SK-N-SH treated with all-trans-retinoic acid at 6 μM for 48 hours (cell line): ENCODE data around the gene UGT1A3.
"Not testable (repeated sequence)": the region's sequence is repeated elsewhere in the genome, so short reads cannot be mapped to it uniquely, and the experiment has no call there.

ENCODE experiments used
- ATAC-seq: fragments of 200-7000 bp; cut with Tn5 transposase; 3 replicates; pipeline ENCODE4 v1.9.1; 2020; ENCODE audit warnings: mild to moderate bottlenecking, moderate library complexity
- ARNTL ChIP-seq: fragments of 450-650 bp; formaldehyde crosslinking; IDR thresholded peaks from 2 replicates; pipeline ENCODE4 v1.5.0; 2020; ENCODE audit warnings: low read depth, mild to moderate bottlenecking, moderate library complexity, borderline replicate concordance
- BACH2 ChIP-seq: fragments of 250-450 bp; sonication (Bioruptor Pico); IDR thresholded peaks from 2 replicates; pipeline ENCODE4 v1.9.0; 2021; ENCODE audit warnings: mild to moderate bottlenecking, borderline replicate concordance
- CSDC2 ChIP-seq: fragments of 250-450 bp; sonication (Bioruptor Pico); IDR thresholded peaks from 2 replicates; pipeline ENCODE4 v1.5.0; 2020; ENCODE audit warnings: mild to moderate bottlenecking, moderate library complexity
- ESRRG ChIP-seq: fragments of 250-450 bp; sonication (Bioruptor Pico); IDR thresholded peaks from 2 replicates; pipeline ENCODE4 v1.6.1; 2021; ENCODE audit warnings: mild to moderate bottlenecking
- GLIS3 ChIP-seq: fragments of 250-450 bp; sonication (Bioruptor Pico); IDR thresholded peaks from 2 replicates; pipeline ENCODE4 v1.5.0; 2020; ENCODE audit warnings: mild to moderate bottlenecking, moderate library complexity
- OSR1 ChIP-seq: fragments of 250-450 bp; sonication (Bioruptor Pico); IDR thresholded peaks from 2 replicates; pipeline ENCODE4 v1.8.0; 2022; ENCODE audit warnings: moderate library complexity, mild to moderate bottlenecking, inconsistent platforms
- PPARA ChIP-seq: fragments of 250-450 bp; sonication (Bioruptor Pico); IDR thresholded peaks from 2 replicates; pipeline ENCODE4 v1.5.0; 2020; ENCODE audit warnings: mild to moderate bottlenecking, borderline replicate concordance
- TCF4 ChIP-seq: fragments of 250-450 bp; sonication (Bioruptor Pico); IDR thresholded peaks from 2 replicates; pipeline ENCODE4 v1.8.0; 2021; ENCODE audit warnings: mild to moderate bottlenecking, moderate library complexity, borderline replicate concordance
- ZC3H10 ChIP-seq: fragments of 250-450 bp; sonication (Bioruptor Pico); IDR thresholded peaks from 2 replicates; pipeline ENCODE4 v1.5.1; 2021; ENCODE audit warnings: mild to moderate bottlenecking, moderate library complexity
- ZFP3 ChIP-seq: fragments of 250-450 bp; sonication (Bioruptor Pico); IDR thresholded peaks from 2 replicates; pipeline ENCODE4 v1.5.0; 2020; ENCODE audit warnings: mild to moderate bottlenecking, moderate library complexity
- ZFP30 ChIP-seq: fragments of 450-650 bp; formaldehyde crosslinking; IDR thresholded peaks from 2 replicates; pipeline ENCODE4 v1.5.0; 2022; ENCODE audit warnings: mild to moderate bottlenecking, moderate library complexity
- ZNF8 ChIP-seq: fragments of 450-650 bp; formaldehyde crosslinking; IDR thresholded peaks from 2 replicates; pipeline ENCODE4 v1.5.0; 2020; ENCODE audit warnings: mild to moderate bottlenecking, moderate library complexity
- TF ChIP-seq, protein P1 (sequence below): fragments of 250-450 bp; sonication (Bioruptor Pico); IDR thresholded peaks from 2 replicates; pipeline ENCODE4 v1.8.0; 2020; ENCODE audit warnings: mild to moderate bottlenecking, moderate library complexity, borderline replicate concordance
- TF ChIP-seq, protein P2 (sequence below): fragments of 250-450 bp; sonication (Bioruptor Pico); IDR thresholded peaks from 2 replicates; pipeline ENCODE4 v1.5.1; 2021; ENCODE audit warnings: mild to moderate bottlenecking, moderate library complexity
- TF ChIP-seq, protein P3 (sequence below): fragments of 250-450 bp; sonication (Bioruptor Pico); IDR thresholded peaks from 2 replicates; pipeline ENCODE4 v1.8.0; 2021; ENCODE audit warnings: low read depth, mild to moderate bottlenecking, moderate library complexity, borderline replicate concordance
- TF ChIP-seq, protein P4 (sequence below): fragments of 250-450 bp; sonication (Bioruptor Pico); IDR thresholded peaks from 2 replicates; pipeline ENCODE4 v1.5.1; 2020; ENCODE audit warnings: low read depth, mild to moderate bottlenecking, moderate library complexity

The UGT1A3 gene

DNA sequence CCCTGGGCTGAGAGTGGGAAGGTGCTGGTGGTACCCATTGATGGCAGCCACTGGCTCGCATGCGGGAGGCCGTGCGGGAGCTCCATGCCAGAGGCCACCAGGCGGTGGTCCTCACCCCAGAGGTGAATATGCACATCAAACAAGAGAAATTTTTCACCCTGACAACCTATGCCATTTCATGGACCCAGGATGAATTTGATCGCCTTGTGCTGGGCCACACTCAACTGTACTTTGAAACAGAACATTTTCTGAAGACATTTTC, 18.4 kb downstream of the UGT1A3 start:
- TF ChIP-seq TCF4 (CRISPR knock-in tag) (no peak), OSR1 (CRISPR knock-in tag) (no peak)
- TF ChIP-seq, protein P1, sequence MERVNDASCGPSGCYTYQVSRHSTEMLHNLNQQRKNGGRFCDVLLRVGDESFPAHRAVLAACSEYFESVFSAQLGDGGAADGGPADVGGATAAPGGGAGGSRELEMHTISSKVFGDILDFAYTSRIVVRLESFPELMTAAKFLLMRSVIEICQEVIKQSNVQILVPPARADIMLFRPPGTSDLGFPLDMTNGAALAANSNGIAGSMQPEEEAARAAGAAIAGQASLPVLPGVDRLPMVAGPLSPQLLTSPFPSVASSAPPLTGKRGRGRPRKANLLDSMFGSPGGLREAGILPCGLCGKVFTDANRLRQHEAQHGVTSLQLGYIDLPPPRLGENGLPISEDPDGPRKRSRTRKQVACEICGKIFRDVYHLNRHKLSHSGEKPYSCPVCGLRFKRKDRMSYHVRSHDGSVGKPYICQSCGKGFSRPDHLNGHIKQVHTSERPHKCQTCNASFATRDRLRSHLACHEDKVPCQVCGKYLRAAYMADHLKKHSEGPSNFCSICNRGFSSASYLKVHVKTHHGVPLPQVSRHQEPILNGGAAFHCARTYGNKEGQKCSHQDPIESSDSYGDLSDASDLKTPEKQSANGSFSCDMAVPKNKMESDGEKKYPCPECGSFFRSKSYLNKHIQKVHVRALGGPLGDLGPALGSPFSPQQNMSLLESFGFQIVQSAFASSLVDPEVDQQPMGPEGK (CRISPR knock-in tag): no peak
- no peak for ATAC-seq

DNA sequence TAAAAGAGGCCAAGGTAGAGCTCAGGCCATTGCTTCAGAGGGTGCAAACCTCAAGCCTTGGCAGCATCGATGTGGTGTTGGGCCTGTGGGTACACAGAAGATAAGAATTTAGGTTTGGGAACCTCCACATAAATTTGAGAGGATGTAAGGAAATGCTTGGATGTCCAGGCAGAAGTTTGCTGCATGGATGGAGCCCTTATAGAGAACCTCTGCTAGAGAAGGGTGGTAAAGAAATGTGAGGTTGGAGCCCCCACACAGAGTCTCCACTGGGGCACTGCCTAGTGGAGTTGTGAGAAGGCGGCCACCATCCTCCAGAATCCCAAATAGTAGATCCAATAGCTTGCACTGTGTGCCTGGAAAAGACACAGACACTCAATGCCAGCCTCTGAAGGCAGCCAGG, 21.8 kb downstream of the UGT1A3 start:
- ATAC-seq: not testable (repeated sequence)

DNA sequence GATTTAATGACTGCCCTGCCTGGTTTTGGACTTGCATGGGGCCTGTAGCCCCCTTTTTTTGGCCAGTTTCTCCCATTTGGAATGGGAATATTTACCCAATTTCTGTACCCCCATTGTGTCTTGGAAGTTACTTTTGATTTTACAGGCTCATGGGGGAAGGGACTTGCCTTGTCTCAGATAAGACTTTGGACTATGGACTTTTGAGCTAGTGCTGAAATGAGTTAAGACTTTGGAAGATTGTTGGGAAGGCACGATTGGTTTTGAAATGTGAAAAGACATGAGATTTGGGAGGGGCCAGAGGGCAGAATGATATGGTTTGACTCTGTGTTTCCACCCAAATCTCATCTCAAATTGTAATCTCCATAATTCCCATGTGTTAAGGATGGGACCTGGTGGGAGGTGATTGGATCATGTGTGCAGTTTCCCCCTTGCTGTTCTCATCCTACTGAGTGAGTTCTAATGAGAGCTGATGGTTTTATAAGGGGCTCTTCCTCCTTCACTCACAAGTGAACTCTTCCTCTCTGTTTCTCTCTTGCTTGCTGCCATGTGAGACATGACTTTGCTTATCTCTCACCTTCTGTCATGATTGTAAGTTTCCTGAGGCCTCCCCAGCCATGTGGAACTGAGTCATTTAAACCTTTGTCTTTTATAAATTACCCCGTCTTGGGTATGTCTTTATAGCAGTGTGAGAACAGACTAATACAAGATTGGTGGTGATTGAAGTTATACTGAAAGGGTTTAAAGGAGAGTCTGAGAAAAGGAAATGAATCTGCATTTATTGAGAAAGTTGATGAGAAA, 22.6 kb downstream of the UGT1A3 start:
- ATAC-seq: not testable (repeated sequence)

DNA sequence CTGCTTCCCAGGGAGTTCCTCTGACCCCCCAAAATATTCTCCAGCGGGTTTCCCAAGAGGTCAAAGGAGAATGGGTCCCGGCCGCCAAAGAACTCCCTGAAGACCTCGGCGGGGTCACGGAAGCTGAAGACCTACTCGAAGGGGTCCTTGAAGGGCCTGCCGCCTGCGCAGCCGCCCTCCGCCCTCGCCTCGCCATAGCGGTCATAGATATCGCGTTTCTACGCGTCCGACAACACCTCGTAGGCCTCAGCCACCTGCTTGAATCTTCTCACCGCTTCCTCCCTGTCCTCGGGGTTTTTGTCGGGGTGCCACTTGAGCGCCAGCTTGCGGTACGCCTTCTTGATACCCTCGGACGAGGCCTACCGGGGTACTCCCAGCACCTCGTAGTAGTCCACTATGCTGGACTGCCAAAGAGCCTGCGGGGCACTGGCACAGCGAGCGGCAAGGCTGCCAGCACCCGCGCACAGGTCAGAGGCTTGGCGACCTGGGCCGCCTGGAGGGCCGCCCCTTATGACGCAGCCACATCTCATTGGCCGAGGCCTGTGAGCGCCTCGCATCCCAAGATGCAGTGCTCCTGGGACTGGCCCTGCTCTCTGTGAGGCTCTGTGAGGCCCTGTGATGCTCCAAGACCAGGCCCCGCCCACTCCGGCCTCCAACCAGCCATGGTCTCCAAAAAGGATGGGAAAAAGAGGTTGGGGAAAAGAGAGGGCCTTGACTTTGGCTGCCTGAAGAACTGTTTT, 26.2 kb downstream of the UGT1A3 start:
- ATAC-seq: no peak
- TF ChIP-seq ARNTL (CRISPR knock-in tag): no peak
- no peak for TF ChIP-seq OSR1 (CRISPR knock-in tag)
- TF ChIP-seq ZC3H10 (CRISPR knock-in tag): no peak
- TF ChIP-seq GLIS3 (CRISPR knock-in tag): no peak
- no peak for TF ChIP-seq ZNF8 (CRISPR knock-in tag)
- TF ChIP-seq ZFP30: no peak
- TF ChIP-seq BACH2 (CRISPR knock-in tag): no peak
- TF ChIP-seq, protein P2, sequence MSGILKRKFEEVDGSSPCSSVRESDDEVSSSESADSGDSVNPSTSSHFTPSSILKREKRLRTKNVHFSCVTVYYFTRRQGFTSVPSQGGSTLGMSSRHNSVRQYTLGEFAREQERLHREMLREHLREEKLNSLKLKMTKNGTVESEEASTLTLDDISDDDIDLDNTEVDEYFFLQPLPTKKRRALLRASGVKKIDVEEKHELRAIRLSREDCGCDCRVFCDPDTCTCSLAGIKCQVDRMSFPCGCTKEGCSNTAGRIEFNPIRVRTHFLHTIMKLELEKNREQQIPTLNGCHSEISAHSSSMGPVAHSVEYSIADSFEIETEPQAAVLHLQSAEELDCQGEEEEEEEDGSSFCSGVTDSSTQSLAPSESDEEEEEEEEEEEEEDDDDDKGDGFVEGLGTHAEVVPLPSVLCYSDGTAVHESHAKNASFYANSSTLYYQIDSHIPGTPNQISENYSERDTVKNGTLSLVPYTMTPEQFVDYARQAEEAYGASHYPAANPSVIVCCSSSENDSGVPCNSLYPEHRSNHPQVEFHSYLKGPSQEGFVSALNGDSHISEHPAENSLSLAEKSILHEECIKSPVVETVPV (CRISPR knock-in tag): no peak
- TF ChIP-seq ESRRG (CRISPR knock-in tag): no peak
- no peak for TF ChIP-seq CSDC2
- no peak for TF ChIP-seq ZFP3 (CRISPR knock-in tag)
- TF ChIP-seq TCF4 (CRISPR knock-in tag): no peak

DNA sequence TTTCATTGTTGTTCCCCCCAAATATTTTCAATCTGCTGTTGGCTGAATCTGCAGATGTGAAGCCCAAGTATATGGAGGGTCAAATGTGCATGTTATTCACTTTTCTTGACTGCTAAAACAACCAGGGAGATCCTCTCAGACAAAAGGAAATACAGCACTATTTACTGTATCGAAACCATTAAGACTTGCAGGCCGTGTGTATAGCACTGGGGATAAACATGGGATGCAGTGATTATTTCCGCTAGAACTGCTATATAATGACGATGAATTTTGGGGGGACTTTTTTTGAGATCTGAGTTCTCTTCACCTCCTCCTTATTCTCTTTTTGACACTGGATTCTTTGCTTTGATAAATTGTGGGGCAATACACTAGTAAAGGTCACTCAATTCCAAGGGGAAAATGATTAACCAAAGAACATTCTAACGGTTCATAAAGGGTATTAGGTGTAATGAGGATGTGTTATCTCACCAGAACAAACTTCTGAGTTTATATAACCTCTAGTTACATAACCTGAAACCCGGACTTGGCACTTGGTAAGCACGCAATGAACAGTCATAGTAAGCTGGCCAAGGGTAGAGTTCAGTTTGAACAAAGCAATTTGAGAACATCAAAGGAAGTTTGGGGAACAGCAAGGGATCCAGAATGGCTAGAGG, 27.7 kb downstream of the UGT1A3 start:
- no peak for ATAC-seq
- TF ChIP-seq, protein P3, sequence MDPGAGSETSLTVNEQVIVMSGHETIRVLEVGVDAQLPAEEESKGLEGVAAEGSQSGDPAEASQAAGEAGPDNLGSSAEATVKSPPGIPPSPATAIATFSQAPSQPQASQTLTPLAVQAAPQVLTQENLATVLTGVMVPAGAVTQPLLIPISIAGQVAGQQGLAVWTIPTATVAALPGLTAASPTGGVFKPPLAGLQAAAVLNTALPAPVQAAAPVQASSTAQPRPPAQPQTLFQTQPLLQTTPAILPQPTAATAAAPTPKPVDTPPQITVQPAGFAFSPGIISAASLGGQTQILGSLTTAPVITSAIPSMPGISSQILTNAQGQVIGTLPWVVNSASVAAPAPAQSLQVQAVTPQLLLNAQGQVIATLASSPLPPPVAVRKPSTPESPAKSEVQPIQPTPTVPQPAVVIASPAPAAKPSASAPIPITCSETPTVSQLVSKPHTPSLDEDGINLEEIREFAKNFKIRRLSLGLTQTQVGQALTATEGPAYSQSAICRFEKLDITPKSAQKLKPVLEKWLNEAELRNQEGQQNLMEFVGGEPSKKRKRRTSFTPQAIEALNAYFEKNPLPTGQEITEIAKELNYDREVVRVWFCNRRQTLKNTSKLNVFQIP (CRISPR knock-in tag): no peak
- TF ChIP-seq PPARA (CRISPR knock-in tag) (no peak), TCF4 (CRISPR knock-in tag) (no peak), OSR1 (CRISPR knock-in tag) (no peak)
- TF ChIP-seq, protein P4, sequence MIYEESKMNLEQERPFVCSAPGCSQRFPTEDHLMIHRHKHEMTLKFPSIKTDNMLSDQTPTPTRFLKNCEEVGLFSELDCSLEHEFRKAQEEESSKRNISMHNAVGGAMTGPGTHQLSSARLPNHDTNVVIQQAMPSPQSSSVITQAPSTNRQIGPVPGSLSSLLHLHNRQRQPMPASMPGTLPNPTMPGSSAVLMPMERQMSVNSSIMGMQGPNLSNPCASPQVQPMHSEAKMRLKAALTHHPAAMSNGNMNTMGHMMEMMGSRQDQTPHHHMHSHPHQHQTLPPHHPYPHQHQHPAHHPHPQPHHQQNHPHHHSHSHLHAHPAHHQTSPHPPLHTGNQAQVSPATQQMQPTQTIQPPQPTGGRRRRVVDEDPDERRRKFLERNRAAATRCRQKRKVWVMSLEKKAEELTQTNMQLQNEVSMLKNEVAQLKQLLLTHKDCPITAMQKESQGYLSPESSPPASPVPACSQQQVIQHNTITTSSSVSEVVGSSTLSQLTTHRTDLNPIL (CRISPR knock-in tag): no peak
- TF ChIP-seq, all 23 proteins: peak for 0

DNA sequence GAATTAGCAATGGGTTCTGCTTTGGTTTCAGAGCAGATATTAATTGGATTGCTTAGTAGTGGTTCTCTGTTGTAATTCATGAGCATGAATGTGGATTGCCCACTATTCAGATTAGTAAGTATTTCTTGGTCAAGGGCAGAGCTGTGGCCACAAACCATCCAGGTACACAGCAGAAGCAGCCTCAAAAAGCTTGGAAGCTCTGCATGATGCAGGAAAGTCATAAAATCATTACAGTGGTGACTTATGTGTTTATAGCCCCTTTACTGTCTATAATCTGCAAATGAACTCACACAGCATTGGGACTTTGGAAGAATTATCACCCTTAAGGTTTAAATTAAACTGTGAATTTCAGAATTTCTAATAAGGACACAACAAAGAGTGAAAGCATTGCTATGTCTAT, 29.3 kb downstream of the UGT1A3 start:
- no peak for TF ChIP-seq CSDC2
- TF ChIP-seq, protein P3 (CRISPR knock-in tag): no peak
- TF ChIP-seq ESRRG (CRISPR knock-in tag): no peak
- ATAC-seq: no peak
